Neural cell (in vitro differentiated cells): ENCODE measurements around the gene SP110. TPM values are rescaled to one million over a fixed set of nuclear protein-coding genes. Genes with fewer than 3 reads are reported as not detected.

ENCODE experiments used
- H2AFZ ChIP-seq: fragments of 200-600, 300-800 bp; sonication (generic), shearing (Covaris generic); 2 replicates; pipeline ENCODE4 v1.6.0; 2014; ENCODE audit warnings: low read depth, mild to moderate bottlenecking, antibody characterized with exemption, low read length, moderate library complexity
- H3F3A ChIP-seq: fragments of 200-600 bp; shearing (Covaris generic); 2 replicates; pipeline ENCODE4 v1.6.1; 2016; ENCODE audit warnings: mild to moderate bottlenecking, moderate library complexity, mixed read lengths, antibody characterized with exemption, low read length; ENCODE audit not compliant: insufficient read depth, poor library complexity, severe bottlenecking
- H3K27ac ChIP-seq: fragments of 200-600, 300-800 bp; sonication (generic), shearing (Covaris generic); 2 replicates; pipeline ENCODE4 v1.5.1; 2014; ENCODE audit warnings: mild to moderate bottlenecking, low read length, moderate library complexity
- H3K27me3 ChIP-seq: fragments of 300-800, 200-600 bp; sonication (generic), shearing (Covaris generic); 2 replicates; pipeline ENCODE4 v1.6.0; 2014; ENCODE audit warnings: mild to moderate bottlenecking, low read depth, low read length, moderate library complexity; ENCODE audit not compliant: insufficient read depth
- H3K36me3 ChIP-seq: fragments of 300-800, 200-600 bp; sonication (generic), shearing (Covaris generic); 2 replicates; pipeline ENCODE4 v1.5.1; 2014; ENCODE audit warnings: mild to moderate bottlenecking, antibody characterized with exemption, low read length, moderate library complexity; ENCODE audit not compliant: insufficient read depth
- H3K4me2 ChIP-seq: fragments of 300-800, 200-600 bp; sonication (generic), shearing (Covaris generic); 2 replicates; pipeline ENCODE4 v1.6.0; 2014; ENCODE audit warnings: mild to moderate bottlenecking, low read length
- H3K4me3 ChIP-seq: fragments of 300-800, 200-600 bp; sonication (generic), shearing (Covaris generic); 2 replicates; pipeline ENCODE4 v1.5.1; 2014; ENCODE audit warnings: mild to moderate bottlenecking, low read length, moderate library complexity
- H3K79me2 ChIP-seq: fragments of 200-600 bp; shearing (Covaris generic); replicated peaks from 2 replicates; pipeline ENCODE4 v1.6.0; 2014; ENCODE audit warnings: mild to moderate bottlenecking, low read length, moderate library complexity; ENCODE audit not compliant: insufficient read depth
- H3K9ac ChIP-seq: fragments of 300-800, 200-600 bp; sonication (generic), shearing (Covaris generic); 2 replicates; pipeline ENCODE4 v1.6.1; 2016; ENCODE audit warnings: mild to moderate bottlenecking, low read length, mixed read lengths
- H3K9me2 ChIP-seq: fragments of 200-600 bp; shearing (Covaris generic); 2 replicates; pipeline ENCODE4 v1.6.1; 2016; ENCODE audit warnings: mild to moderate bottlenecking, low read length, mixed read lengths; ENCODE audit not compliant: insufficient read depth
- H3K9me3 ChIP-seq: fragments of 200-600, 300-800 bp; sonication (generic), shearing (Covaris generic); 2 replicates; pipeline ENCODE4 v1.6.1; 2016; ENCODE audit warnings: mild to moderate bottlenecking, mixed run types, low read length, moderate library complexity, mixed read lengths
- H4K20me1 ChIP-seq: fragments of 200-600 bp; shearing (Covaris generic); 2 replicates; pipeline ENCODE4 v1.6.1; 2016; ENCODE audit warnings: mild to moderate bottlenecking, mixed run types; ENCODE audit not compliant: insufficient read depth
- CTCF ChIP-seq: fragments of 450-650 bp; IDR thresholded peaks from 2 replicates; pipeline ENCODE4 v1.5.1; 2014; ENCODE audit warnings: antibody characterized with exemption, mild to moderate bottlenecking, moderate library complexity; ENCODE audit not compliant: poor library complexity, severe bottlenecking
- EP300 ChIP-seq: fragments of 450-650 bp; conservative IDR thresholded peaks from 2 replicates; pipeline ENCODE4 v1.6.1; 2014; ENCODE audit warnings: antibody characterized with exemption, mild to moderate bottlenecking, moderate library complexity; ENCODE audit not compliant: poor library complexity, severe bottlenecking
- EZH2 ChIP-seq: fragments of 200-600, 300-800 bp; shearing (Covaris generic), sonication (generic); IDR thresholded peaks from 2 replicates; pipeline ENCODE4 v1.6.1; 2014; ENCODE audit warnings: antibody characterized with exemption, low read length, borderline replicate concordance, mild to moderate bottlenecking; ENCODE audit not compliant: insufficient read depth, poor library complexity, severe bottlenecking
- MXI1 ChIP-seq: fragments of 450-650 bp; conservative IDR thresholded peaks from 2 replicates; pipeline ENCODE4 v1.6.1; 2014; ENCODE audit warnings: antibody characterized with exemption, mild to moderate bottlenecking; ENCODE audit not compliant: poor library complexity, severe bottlenecking
- POLR2AphosphoS5 ChIP-seq: IDR thresholded peaks from 2 replicates; pipeline ENCODE4 v1.6.1; 2012
- RAD21 ChIP-seq: fragments of 450-650 bp; conservative IDR thresholded peaks from 2 replicates; pipeline ENCODE4 v1.6.1; 2014; ENCODE audit warnings: antibody characterized with exemption, mild to moderate bottlenecking, moderate library complexity
- REST ChIP-seq: IDR thresholded peaks from 2 replicates; pipeline ENCODE4 v1.6.1; 2012; ENCODE audit warnings: borderline replicate concordance
- SMC3 ChIP-seq: fragments of 450-650 bp; conservative IDR thresholded peaks from 2 replicates; pipeline ENCODE4 v1.6.1; 2014; ENCODE audit warnings: antibody characterized with exemption, mild to moderate bottlenecking, moderate library complexity; ENCODE audit not compliant: poor library complexity
- TAF1 ChIP-seq: IDR thresholded peaks from 2 replicates; pipeline ENCODE4 v1.6.1; 2012; ENCODE audit warnings: low read depth
- polyA plus RNA-seq: library from polyadenylated mRNA; depleted of rRNA; stranded (reverse); fragments of >200 nt; gene quantifications from 2 replicates; pipeline ENCODE4 v1.2.3, GENCODE V29; 2014

Gene SP110
- polyA plus RNA-seq, 1 donor from 2014 or later, result not detected

GRCh38 chr2:230244211-230244610, 24.4 kb upstream of the SP110 start:
- Histone ChIP-seq H3F3A (no peaks in the 10 kb centered on the region), H3K4me2 (no peak overlapping the region), H3K27ac (no peak overlapping the region), H3K9me3 (no peaks in the 10 kb centered on the region), H3K9ac (no peak overlapping the region), H3K4me3 (no peak overlapping the region), H3K9me2 (no peaks in the 10 kb centered on the region), H3K36me3 (no peaks in the 10 kb centered on the region), H2AFZ (no peak overlapping the region), H4K20me1 (no peaks in the 10 kb centered on the region), H3K27me3 (no peaks in the 10 kb centered on the region), H3K79me2 (no peaks in the 10 kb centered on the region)
- no peak for TF ChIP-seq RAD21
- TF ChIP-seq REST, result no peak

- Histone ChIP-seq H3K36me3 (no peaks in the 10 kb centered on the region), H2AFZ (no peak overlapping the region), H3K27ac (no peak overlapping the region), H3K9me3 (peaks cover 7% of the 10 kb centered on the region), H4K20me1 (no peaks in the 10 kb centered on the region), H3K9me2 (no peaks in the 10 kb centered on the region), H3K27me3 (no peaks in the 10 kb centered on the region), H3F3A (no peaks in the 10 kb centered on the region), H3K4me3 (no peak overlapping the region), H3K9ac (no peak overlapping the region), H3K79me2 (no peaks in the 10 kb centered on the region), H3K4me2 (no peak overlapping the region)
- TF ChIP-seq MXI1 (no peak), REST (no peak), SMC3 (no peak), EZH2 (no peak), POLR2AphosphoS5 (no peak), EP300 (no peak), TAF1 (no peak), CTCF (no peak)
Measured at GRCh38 chr2:230234845-230235244, 15.1 kb upstream of the SP110 start.
